ENCODE results near the gene FAM9C. TPM values are rescaled to one million over a fixed set of nuclear protein-coding genes. Genes with fewer than 3 reads are reported as not detected.

FAM9C gene
- 1 to 10 TPM; 2.8 to 9.5 TPM for total RNA-seq
- 4.7 TPM for polyA plus RNA-seq (ENCODE audit: insufficient read depth, low read depth, low replicate concordance)
- long read RNA-seq, donor 1, partial matches to known transcripts, result 0 of 2 reads
- long read RNA-seq, donor 1, other reads (novel, unspliced or antisense), result 0 of 2 reads
- long read RNA-seq, donor 2, result 0 reads

- Histone ChIP-seq H3K4me3 (peak within 1 kb of the TSS in 1 of 2 donors; percentile 10), H3K27me3 (no peaks in the 10 kb centered on the region), H3K36me3 (ENCODE audit: low read depth, missing control alignments) (no peaks in the 10 kb centered on the region), H3K9me3 (no peaks in the 10 kb centered on the region), H3K27ac (no peak within 1 kb of the TSS), H3K4me1 (no peaks in the 10 kb centered on the region)
- intact Hi-C loops (cut with DNase I; ENCODE audit: low total_unique reads), result no loop called here
- 83% methylated on average over 12 of the region's 21 CpGs; no CpG with 5 or more reads in 1 of the 2 donors for WGBS, 2 donors
- DNase-seq, result peak; percentile 43
- TF ChIP-seq POLR2A (IDR thresholded peaks at IDR 0.05), result no peak
- no peak for TF ChIP-seq CTCF (IDR thresholded peaks at IDR 0.05)
Measured at GRCh38 chrX:13044441-13044840, at the start of gene FAM9C. TSS of gene FAM9C (minus strand) at chrX:13044620. CDS start at chrX:13043789, 831 bp downstream.

- WGBS, 2 donors, result 86 to 92% methylated on average over 5 to 6 of the region's 6 CpGs
- intact Hi-C loops (cut with DNase I; ENCODE audit: low total_unique reads), result no loop called here
- no peak overlapping the region for H3K27ac ChIP-seq
Measured at GRCh38 chrX:13093529-13094140, 49.2 kb upstream of the FAM9C start.

GRCh38 chrX:13092455-13092941 lies 48.1 kb upstream of the FAM9C start:
- DNase-seq, result no peak
- Histone ChIP-seq H3K4me1 (no peaks in the 10 kb centered on the region), H3K9me3 (no peaks in the 10 kb centered on the region), H3K27me3 (no peaks in the 10 kb centered on the region), H3K36me3 (ENCODE audit: low read depth, missing control alignments) (no peaks in the 10 kb centered on the region), H3K4me3 (no peak overlapping the region), H3K27ac (no peak overlapping the region)
- intact Hi-C loops (cut with DNase I; ENCODE audit: low total_unique reads), result no loop called here
- 82% methylated on average over 2 to 4 of the region's 7 CpGs for WGBS, 2 donors
- no peak for TF ChIP-seq POLR2A (IDR thresholded peaks at IDR 0.05)
- no peak for TF ChIP-seq CTCF (IDR thresholded peaks at IDR 0.05)

More at GRCh38 chrX:13093529-13094140, 49.2 kb upstream of the FAM9C start:
- Histone ChIP-seq H3K4me3 (no peak overlapping the region), H3K4me1 (no peaks in the 10 kb centered on the region), H3K27me3 (no peaks in the 10 kb centered on the region), H3K36me3 (ENCODE audit: low read depth, missing control alignments) (no peaks in the 10 kb centered on the region), H3K9me3 (no peaks in the 10 kb centered on the region)
- DNase-seq, result no peak
- TF ChIP-seq POLR2A (IDR thresholded peaks at IDR 0.05), result no peak

GRCh38 chrX:13091111-13091765 lies 46.8 kb upstream of the FAM9C start:
- no peaks in the 10 kb centered on the region for H3K36me3 ChIP-seq (ENCODE audit: low read depth, missing control alignments)
- H3K27ac ChIP-seq, result peak overlapping the region in 1 of 2 donors; percentile 24
- WGBS, 2 donors, result 49 to 51% methylated on average over 6 of the region's 6 CpGs
- DNase-seq, result no peak
- H3K4me1 ChIP-seq, result no peaks in the 10 kb centered on the region
- intact Hi-C loops (cut with DNase I; ENCODE audit: low total_unique reads), result no loop called here
- H3K9me3 ChIP-seq, result no peaks in the 10 kb centered on the region
- no peak overlapping the region for H3K4me3 ChIP-seq
- TF ChIP-seq CTCF (IDR thresholded peaks at IDR 0.05), result no peak
- TF ChIP-seq POLR2A (IDR thresholded peaks at IDR 0.05), result no peak
- no peaks in the 10 kb centered on the region for H3K27me3 ChIP-seq

- H3K27ac ChIP-seq, result peak overlapping the region in 1 of 2 donors; percentile 24
- intact Hi-C loops (cut with DNase I; ENCODE audit: low total_unique reads), result no loop called here
- no peak overlapping the region for H3K4me3 ChIP-seq
- no peak for TF ChIP-seq CTCF (IDR thresholded peaks at IDR 0.05)
- TF ChIP-seq POLR2A (IDR thresholded peaks at IDR 0.05), result no peak
- H3K36me3 ChIP-seq (ENCODE audit: low read depth, missing control alignments), result no peaks in the 10 kb centered on the region
- no peaks in the 10 kb centered on the region for H3K27me3 ChIP-seq
- H3K4me1 ChIP-seq, result no peaks in the 10 kb centered on the region
- no peaks in the 10 kb centered on the region for H3K9me3 ChIP-seq
- 48 to 60% methylated on average over 13 to 14 of the region's 14 CpGs for WGBS, 2 donors
- DNase-seq, result no peak
Measured at GRCh38 chrX:13090339-13091110, 46.1 kb upstream of the FAM9C start.

Data from testis (tissue), 5 donors.